HEK293 (cell line): ENCODE measurements around the gene CDK5.

Source experiments
- HIC1 ChIP-seq: fragments of 450-650 bp; formaldehyde crosslinking; IDR thresholded peaks from 2 replicates; pipeline ENCODE4 v1.5.1; 2016; ENCODE audit warnings: missing biosample characterization, missing genetic modification characterization
- KLF10 ChIP-seq: fragments of 450-650 bp; IDR thresholded peaks from 2 replicates; pipeline ENCODE4 v1.5.1; 2018; ENCODE audit warnings: missing biosample characterization, mild to moderate bottlenecking, missing genetic modification characterization
- OVOL3 ChIP-seq: fragments of 450-650 bp; formaldehyde crosslinking; IDR thresholded peaks from 2 replicates; pipeline ENCODE4 v1.5.1; 2016; ENCODE audit warnings: missing biosample characterization, missing genetic modification characterization
- SALL2 ChIP-seq: fragments of 450-650 bp; formaldehyde crosslinking; IDR thresholded peaks from 2 replicates; pipeline ENCODE4 v1.5.0; 2017; ENCODE audit warnings: missing biosample characterization, mild to moderate bottlenecking, missing genetic modification characterization, borderline replicate concordance
- TSHZ1 ChIP-seq: fragments of 450-650 bp; formaldehyde crosslinking; IDR thresholded peaks from 2 replicates; pipeline ENCODE4 v1.5.1; 2016; ENCODE audit warnings: missing biosample characterization, missing genetic modification characterization, borderline replicate concordance
- ZBTB21 ChIP-seq: fragments of 450-650 bp; formaldehyde crosslinking; IDR thresholded peaks from 2 replicates; pipeline ENCODE4 v1.5.1; 2017; ENCODE audit warnings: missing biosample characterization, missing genetic modification characterization
- ZBTB48 ChIP-seq: fragments of 450-650 bp; formaldehyde crosslinking; IDR thresholded peaks from 2 replicates; pipeline ENCODE4 v1.5.1; 2016; ENCODE audit warnings: missing biosample characterization, missing genetic modification characterization
- ZIC2 ChIP-seq: fragments of 450-650 bp; formaldehyde crosslinking; IDR thresholded peaks from 2 replicates; pipeline ENCODE4 v1.5.1; 2016; ENCODE audit warnings: missing biosample characterization, missing genetic modification characterization
- ZNF10 ChIP-seq: fragments of 450-650 bp; formaldehyde crosslinking; IDR thresholded peaks from 2 replicates; pipeline ENCODE4 v1.5.1; 2017; ENCODE audit warnings: missing biosample characterization, missing genetic modification characterization
- ZNF138 ChIP-seq: fragments of 450-650 bp; formaldehyde crosslinking; IDR thresholded peaks from 2 replicates; pipeline ENCODE4 v1.5.1; 2016; ENCODE audit warnings: missing biosample characterization, missing genetic modification characterization, borderline replicate concordance
- ZNF223 ChIP-seq: fragments of 450-650 bp; formaldehyde crosslinking; IDR thresholded peaks from 2 replicates; pipeline ENCODE4 v1.5.1; 2016; ENCODE audit warnings: missing biosample characterization, missing genetic modification characterization
- ZNF274 ChIP-seq, 2 experiments: fragments of 200-500 bp in 1 of 2; fragments of 450-650 bp in 1 of 2; sonication (Bioruptor generic) in 1 of 2; formaldehyde crosslinking in 1 of 2; IDR thresholded peaks; 2 replicates each; pipeline versions ENCODE4 v1.5.1 to v1.6.1; 2014 to 2016; ENCODE audit warnings: borderline replicate concordance in 1 of 2, inconsistent platforms in 1 of 2, low read length in 1 of 2, missing biosample characterization in 1 of 2, missing genetic modification characterization in 1 of 2
- ZNF292 ChIP-seq: fragments of 450-650 bp; formaldehyde crosslinking; IDR thresholded peaks from 2 replicates; pipeline ENCODE4 v1.5.1; 2016; ENCODE audit warnings: low read depth, missing biosample characterization, missing genetic modification characterization, borderline replicate concordance
- ZNF350 ChIP-seq: fragments of 450-650 bp; formaldehyde crosslinking; IDR thresholded peaks from 2 replicates; pipeline ENCODE4 v1.5.0; 2017; ENCODE audit warnings: missing biosample characterization, mild to moderate bottlenecking, missing genetic modification characterization
- ZNF639 ChIP-seq: fragments of 450-650 bp; formaldehyde crosslinking; IDR thresholded peaks from 2 replicates; pipeline ENCODE4 v1.5.1; 2016; ENCODE audit warnings: missing biosample characterization, missing genetic modification characterization
- ZNF747 ChIP-seq: fragments of 450-650 bp; formaldehyde crosslinking; IDR thresholded peaks from 2 replicates; pipeline ENCODE4 v1.5.1; 2016; ENCODE audit warnings: missing biosample characterization, missing genetic modification characterization
- ZNF837 ChIP-seq: fragments of 450-650 bp; formaldehyde crosslinking; IDR thresholded peaks from 2 replicates; pipeline ENCODE4 v1.5.1; 2016; ENCODE audit warnings: missing biosample characterization, missing genetic modification characterization
- TF ChIP-seq, protein P1 (sequence below): fragments of 450-650 bp; formaldehyde crosslinking; IDR thresholded peaks from 2 replicates; pipeline ENCODE4 v1.5.1; 2016; ENCODE audit warnings: missing biosample characterization, missing genetic modification characterization
- TF ChIP-seq, protein P2 (sequence below): fragments of 450-650 bp; formaldehyde crosslinking; IDR thresholded peaks from 2 replicates; pipeline ENCODE4; 2016; ENCODE audit warnings: missing biosample characterization, missing genetic modification characterization
- TF ChIP-seq, protein P3 (sequence below): fragments of 450-650 bp; formaldehyde crosslinking; IDR thresholded peaks from 2 replicates; pipeline ENCODE4 v1.5.1; 2016; ENCODE audit warnings: missing biosample characterization, missing genetic modification characterization
- TF ChIP-seq, protein P4 (sequence below): fragments of 450-650 bp; formaldehyde crosslinking; IDR thresholded peaks from 2 replicates; pipeline ENCODE4 v1.5.1; 2016; ENCODE audit warnings: missing biosample characterization, missing genetic modification characterization, low read depth
- TF ChIP-seq, protein P5 (sequence below): fragments of 450-650 bp; formaldehyde crosslinking; IDR thresholded peaks from 2 replicates; pipeline ENCODE4 v1.5.1; 2017; ENCODE audit warnings: missing biosample characterization, missing genetic modification characterization

CDK5 gene

GRCh38 chr7:151059367-151060112, 1.8 kb upstream of the CDK5 start, which contains the start of gene SLC4A2 (continued):
- TF ChIP-seq KLF10 (tag by site-specific recombination) (peak; percentile 69; the same call in 1 of the 2 replicates), ZNF639 (no peak), ZNF747 (tag by site-specific recombination) (no peak), ZNF837 (tag by site-specific recombination) (no peak), ZNF274 (IDR thresholded peaks at IDR 0.05; ENCODE audit: low read length) (no peak), ZNF274 (tag by site-specific recombination; IDR thresholded peaks at IDR 0.05; ENCODE audit: borderline replicate concordance) (no peak), ZNF223 (no peak), ZBTB21 (tag by site-specific recombination) (no peak), ZNF292 (no peak), ZNF138 (tag by site-specific recombination) (0 out of 2 replicates have a peak, but pooled peaks have one; percentile 33), HIC1 (no peak), OVOL3 (no peak), ZBTB48 (tag by site-specific recombination) (peak; percentile 40; the same call in 1 of the 2 replicates), TSHZ1 (tag by site-specific recombination) (no peak; the same call in 1 of the 2 replicates), SALL2 (tag by site-specific recombination) (no peak), ZNF350 (tag by site-specific recombination) (no peak), ZNF10 (tag by site-specific recombination) (no peak), ZIC2 (peak; percentile 12; the same call in 1 of the 2 replicates)
- TF ChIP-seq, protein P1, sequence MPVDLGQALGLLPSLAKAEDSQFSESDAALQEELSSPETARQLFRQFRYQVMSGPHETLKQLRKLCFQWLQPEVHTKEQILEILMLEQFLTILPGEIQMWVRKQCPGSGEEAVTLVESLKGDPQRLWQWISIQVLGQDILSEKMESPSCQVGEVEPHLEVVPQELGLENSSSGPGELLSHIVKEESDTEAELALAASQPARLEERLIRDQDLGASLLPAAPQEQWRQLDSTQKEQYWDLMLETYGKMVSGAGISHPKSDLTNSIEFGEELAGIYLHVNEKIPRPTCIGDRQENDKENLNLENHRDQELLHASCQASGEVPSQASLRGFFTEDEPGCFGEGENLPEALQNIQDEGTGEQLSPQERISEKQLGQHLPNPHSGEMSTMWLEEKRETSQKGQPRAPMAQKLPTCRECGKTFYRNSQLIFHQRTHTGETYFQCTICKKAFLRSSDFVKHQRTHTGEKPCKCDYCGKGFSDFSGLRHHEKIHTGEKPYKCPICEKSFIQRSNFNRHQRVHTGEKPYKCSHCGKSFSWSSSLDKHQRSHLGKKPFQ (tag by site-specific recombination): no peak
- TF ChIP-seq, protein P2, sequence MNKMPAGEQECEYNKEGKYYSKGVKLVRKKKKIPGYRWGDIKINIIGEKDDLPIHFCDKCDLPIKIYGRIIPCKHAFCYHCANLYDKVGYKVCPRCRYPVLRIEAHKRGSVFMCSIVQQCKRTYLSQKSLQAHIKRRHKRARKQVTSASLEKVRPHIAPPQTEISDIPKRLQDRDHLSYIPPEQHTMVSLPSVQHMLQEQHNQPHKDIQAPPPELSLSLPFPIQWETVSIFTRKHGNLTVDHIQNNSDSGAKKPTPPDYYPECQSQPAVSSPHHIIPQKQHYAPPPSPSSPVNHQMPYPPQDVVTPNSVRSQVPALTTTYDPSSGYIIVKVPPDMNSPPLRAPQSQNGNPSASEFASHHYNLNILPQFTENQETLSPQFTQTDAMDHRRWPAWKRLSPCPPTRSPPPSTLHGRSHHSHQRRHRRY (tag by site-specific recombination): no peak
- TF ChIP-seq, protein P3, sequence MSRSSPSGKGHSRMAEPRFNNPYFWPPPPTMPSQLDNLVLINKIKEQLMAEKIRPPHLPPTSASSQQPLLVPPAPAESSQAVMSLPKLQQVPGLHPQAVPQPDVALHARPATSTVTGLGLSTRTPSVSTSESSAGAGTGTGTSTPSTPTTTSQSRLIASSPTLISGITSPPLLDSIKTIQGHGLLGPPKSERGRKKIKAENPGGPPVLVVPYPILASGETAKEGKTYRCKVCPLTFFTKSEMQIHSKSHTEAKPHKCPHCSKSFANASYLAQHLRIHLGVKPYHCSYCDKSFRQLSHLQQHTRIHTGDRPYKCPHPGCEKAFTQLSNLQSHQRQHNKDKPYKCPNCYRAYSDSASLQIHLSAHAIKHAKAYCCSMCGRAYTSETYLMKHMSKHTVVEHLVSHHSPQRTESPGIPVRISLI (tag by site-specific recombination): no peak
- TF ChIP-seq, protein P4, sequence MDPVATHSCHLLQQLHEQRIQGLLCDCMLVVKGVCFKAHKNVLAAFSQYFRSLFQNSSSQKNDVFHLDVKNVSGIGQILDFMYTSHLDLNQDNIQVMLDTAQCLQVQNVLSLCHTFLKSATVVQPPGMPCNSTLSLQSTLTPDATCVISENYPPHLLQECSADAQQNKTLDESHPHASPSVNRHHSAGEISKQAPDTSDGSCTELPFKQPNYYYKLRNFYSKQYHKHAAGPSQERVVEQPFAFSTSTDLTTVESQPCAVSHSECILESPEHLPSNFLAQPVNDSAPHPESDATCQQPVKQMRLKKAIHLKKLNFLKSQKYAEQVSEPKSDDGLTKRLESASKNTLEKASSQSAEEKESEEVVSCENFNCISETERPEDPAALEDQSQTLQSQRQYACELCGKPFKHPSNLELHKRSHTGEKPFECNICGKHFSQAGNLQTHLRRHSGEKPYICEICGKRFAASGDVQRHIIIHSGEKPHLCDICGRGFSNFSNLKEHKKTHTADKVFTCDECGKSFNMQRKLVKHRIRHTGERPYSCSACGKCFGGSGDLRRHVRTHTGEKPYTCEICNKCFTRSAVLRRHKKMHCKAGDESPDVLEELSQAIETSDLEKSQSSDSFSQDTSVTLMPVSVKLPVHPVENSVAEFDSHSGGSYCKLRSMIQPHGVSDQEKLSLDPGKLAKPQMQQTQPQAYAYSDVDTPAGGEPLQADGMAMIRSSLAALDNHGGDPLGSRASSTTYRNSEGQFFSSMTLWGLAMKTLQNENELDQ (tag by site-specific recombination): no peak
- TF ChIP-seq, protein P5, sequence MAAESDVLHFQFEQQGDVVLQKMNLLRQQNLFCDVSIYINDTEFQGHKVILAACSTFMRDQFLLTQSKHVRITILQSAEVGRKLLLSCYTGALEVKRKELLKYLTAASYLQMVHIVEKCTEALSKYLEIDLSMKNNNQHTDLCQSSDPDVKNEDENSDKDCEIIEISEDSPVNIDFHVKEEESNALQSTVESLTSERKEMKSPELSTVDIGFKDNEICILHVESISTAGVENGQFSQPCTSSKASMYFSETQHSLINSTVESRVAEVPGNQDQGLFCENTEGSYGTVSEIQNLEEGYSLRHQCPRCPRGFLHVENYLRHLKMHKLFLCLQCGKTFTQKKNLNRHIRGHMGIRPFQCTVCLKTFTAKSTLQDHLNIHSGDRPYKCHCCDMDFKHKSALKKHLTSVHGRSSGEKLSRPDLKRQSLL: no peak
